ENCODE results near the gene PAFAH1B2.

The PAFAH1B2 gene

DNA sequence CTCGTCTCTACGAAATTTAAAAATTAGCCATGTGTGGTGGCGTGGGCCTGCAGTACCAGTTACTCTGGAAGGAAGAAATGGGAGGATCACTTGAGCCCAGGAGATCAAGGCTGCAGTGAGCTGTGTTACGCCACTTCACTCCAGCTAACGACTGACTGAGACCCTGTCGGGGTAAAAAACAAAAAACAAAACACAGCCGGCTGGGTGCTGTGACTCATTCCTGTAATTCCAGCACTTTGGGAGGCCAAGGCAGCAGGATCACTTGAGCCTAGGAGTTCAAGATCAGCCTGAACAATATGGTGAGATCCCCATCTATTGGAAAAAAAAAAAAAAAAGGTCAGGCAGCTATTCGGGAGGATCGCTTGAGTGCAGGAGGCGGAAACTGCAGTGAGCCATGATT lies 2.4 kb downstream of the PAFAH1B2 start:
- no peak for DNase-seq (ENCODE audit: low spot score)
- H3K4me3 ChIP-seq: no peak overlapping the region
- peak overlapping the region in 1 of 2 donors; percentile 17 for H3K27ac ChIP-seq
- no peak for TF ChIP-seq CTCF (IDR thresholded peaks at IDR 0.05)

GRCh38 chr11:117152066-117152465 lies 8.0 kb downstream of the PAFAH1B2 start:
- no peak for DNase-seq (ENCODE audit: low spot score)
- no peak overlapping the region for H3K27ac ChIP-seq
- TF ChIP-seq CTCF (IDR thresholded peaks at IDR 0.05): no peak

DNA sequence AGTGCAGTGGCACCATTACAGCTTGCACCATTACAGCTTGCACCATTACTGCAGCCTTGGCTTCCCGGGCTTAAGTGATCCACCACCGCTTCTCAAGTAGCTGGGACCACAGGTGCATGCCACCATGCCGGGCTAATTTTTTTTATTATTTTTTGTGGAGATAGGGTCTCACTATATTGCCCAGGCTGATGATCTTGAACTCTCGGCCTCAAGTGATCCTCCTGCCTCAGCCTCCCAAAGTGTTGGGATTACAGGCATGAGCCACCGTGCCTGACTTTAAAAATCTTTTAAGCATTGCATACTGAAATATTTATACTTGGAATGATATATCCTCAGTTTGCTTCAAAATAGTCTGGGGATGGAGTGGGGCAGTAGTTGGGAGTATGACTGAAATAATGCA lies 10.4 kb downstream of the PAFAH1B2 start:
- no peak overlapping the region for H3K4me3 ChIP-seq
- no peak for TF ChIP-seq CTCF (IDR thresholded peaks at IDR 0.05)
- DNase-seq (ENCODE audit: low spot score): no peak
- no peak overlapping the region for H3K27ac ChIP-seq

More at GRCh38 chr11:117152066-117152465, 8.0 kb downstream of the PAFAH1B2 start:
- no peak overlapping the region for H3K4me3 ChIP-seq

DNA sequence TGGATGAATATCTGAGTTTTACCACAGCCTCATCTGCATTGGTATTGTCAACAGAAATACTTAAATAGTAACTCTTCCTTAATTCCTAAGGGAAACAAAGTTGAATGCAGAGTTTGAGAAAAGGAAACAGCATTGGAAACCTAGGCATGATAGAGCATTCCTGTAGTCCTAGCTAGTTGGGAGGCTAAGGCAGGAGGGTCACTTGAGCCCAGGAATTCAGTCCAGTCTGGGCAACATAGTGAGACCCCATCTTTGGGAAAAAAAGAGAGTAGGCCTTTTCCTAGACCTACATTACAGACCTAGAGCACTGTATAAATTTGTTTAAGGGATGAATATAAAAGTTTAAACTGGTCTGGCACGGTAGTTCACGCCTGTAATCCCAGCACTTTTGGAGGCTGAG lies 13.4 kb downstream of the PAFAH1B2 start:
- no peak overlapping the region for H3K27ac ChIP-seq
- DNase-seq (ENCODE audit: low spot score): no peak
- TF ChIP-seq CTCF (IDR thresholded peaks at IDR 0.05): no peak

DNA sequence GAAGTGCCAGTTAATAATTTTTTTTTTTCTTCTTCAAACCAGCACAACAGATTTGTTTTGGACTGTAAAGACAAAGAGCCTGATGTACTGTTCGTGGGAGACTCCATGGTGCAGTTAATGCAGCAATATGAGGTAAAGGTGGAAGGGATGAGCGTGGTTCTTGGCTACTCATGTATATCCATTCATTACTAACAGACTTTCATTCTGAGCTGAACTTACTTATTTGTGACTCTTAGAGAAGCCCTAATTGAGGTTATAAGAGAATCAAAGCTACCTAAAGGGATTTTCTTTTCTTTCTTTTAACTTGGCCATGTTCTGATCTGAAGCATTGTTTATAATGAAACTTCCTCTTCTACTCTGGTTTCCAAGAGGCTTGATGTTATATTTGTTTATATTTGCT lies 15.8 kb downstream of the PAFAH1B2 start:
- H3K4me3 ChIP-seq: no peak overlapping the region
- TF ChIP-seq CTCF (IDR thresholded peaks at IDR 0.05): no peak
- no peak overlapping the region for H3K27ac ChIP-seq
- DNase-seq (ENCODE audit: low spot score): no peak

More for the DNA sequence above, 13.4 kb downstream of the PAFAH1B2 start:
- no peak overlapping the region for H3K4me3 ChIP-seq

GRCh38 chr11:117160826-117161225 lies 16.7 kb downstream of the PAFAH1B2 start:
- no peak overlapping the region for H3K27ac ChIP-seq
- H3K4me3 ChIP-seq: no peak overlapping the region
- DNase-seq (ENCODE audit: low spot score): no peak
- TF ChIP-seq CTCF (IDR thresholded peaks at IDR 0.05): no peak

- TF ChIP-seq CTCF (IDR thresholded peaks at IDR 0.05): no peak
- DNase-seq (ENCODE audit: low spot score): no peak
- H3K27ac ChIP-seq: no peak overlapping the region
- H3K4me3 ChIP-seq: no peak overlapping the region
Measured at GRCh38 chr11:117166491-117166890, 22.4 kb downstream of the PAFAH1B2 start.

All from coronary artery (tissue), 2 donors.